GM18951 (cell line): Measurements from ENCODE around the gene FXYD2.

Experiments used
- POLR2A ChIP-seq: IDR thresholded peaks from 4 replicates; pipeline ENCODE4 v1.6.1; 2011; ENCODE audit warnings: mild to moderate bottlenecking; ENCODE audit not compliant: insufficient read length, insufficient read depth; ENCODE audit errors: extremely low read depth
- in situ Hi-C: fragments of 300-500 bp; cut with MboI; formaldehyde crosslinking; loops from one replicate; pipeline ENCODE4 v1.12.0; 2022; ENCODE audit warnings: low sequenced_read_pairs, mixed read lengths, inconsistent platforms; ENCODE audit not compliant: unreplicated experiment

FXYD2 gene

GRCh38 chr11:117786135-117786870 lies 38.2 kb downstream of the FXYD2 start:
- no peak for TF ChIP-seq POLR2A
- in situ Hi-C loops: no loop called here

GRCh38 chr11:117782101-117782500 lies 42.4 kb downstream of the FXYD2 start:
- in situ Hi-C loops: no loop called here

GRCh38 chr11:117781627-117782026 lies 42.9 kb downstream of the FXYD2 start:
- in situ Hi-C loops: no loop called here
- TF ChIP-seq POLR2A: no peak

More at GRCh38 chr11:117782101-117782500, 42.4 kb downstream of the FXYD2 start:
- TF ChIP-seq POLR2A: no peak

- no peak for TF ChIP-seq POLR2A
- in situ Hi-C loops: no loop called here
These were observed 44.1 kb downstream of the FXYD2 start for GRCh38 chr11:117780456-117780855.

- in situ Hi-C loops: no loop called here
- TF ChIP-seq POLR2A: no peak
These were observed 50.0 kb downstream of the FXYD2 start for GRCh38 chr11:117774553-117774952.

- no peak for TF ChIP-seq POLR2A
- in situ Hi-C loops: no loop called here
These were observed 52.2 kb downstream of the FXYD2 start for GRCh38 chr11:117772360-117772759.

- in situ Hi-C loops: no loop called here
- TF ChIP-seq POLR2A: no peak
These were observed 52.7 kb downstream of the FXYD2 start for GRCh38 chr11:117771841-117772240.

- in situ Hi-C loops: no loop called here
- no peak for TF ChIP-seq POLR2A
These were observed 53.3 kb downstream of the FXYD2 start for GRCh38 chr11:117771197-117771596.

- in situ Hi-C loops: no loop called here
These were observed 54.5 kb downstream of the FXYD2 start for GRCh38 chr11:117770061-117770460.

More at GRCh38 chr11:117770061-117770460, 54.5 kb downstream of the FXYD2 start:
- no peak for TF ChIP-seq POLR2A
